Hepatocyte (in vitro differentiated cells): Measurements from ENCODE around the gene H2AZ1. TPM values are rescaled to one million over a fixed set of nuclear protein-coding genes. Genes with fewer than 3 reads are reported as not detected.
"Not testable (repeated sequence)": the region's sequence is repeated elsewhere in the genome, so short reads cannot be mapped to it uniquely, and the experiment has no call there.

Experiments used
- DNase-seq: peaks from one replicate; pipeline ENCODE4 v3.0.0-alpha.2; 2016; ENCODE audit warnings: low spot score
- H2AFZ ChIP-seq: fragments of 200-600 bp; sonication (generic); 2 replicates; pipeline ENCODE4 v1.6.0; 2016; ENCODE audit warnings: antibody characterized with exemption, mild to moderate bottlenecking
- H3K27ac ChIP-seq: fragments of 200-600 bp; sonication (generic); 2 replicates; pipeline ENCODE4 v1.5.1; 2016; ENCODE audit warnings: mild to moderate bottlenecking
- H3K27me3 ChIP-seq: fragments of 200-600 bp; sonication (generic); 2 replicates; pipeline ENCODE4 v1.6.1; 2016
- H3K36me3 ChIP-seq: fragments of 200-600 bp; sonication (generic); replicated peaks from 2 replicates; pipeline ENCODE4 v1.5.1; 2016; ENCODE audit warnings: low read depth; ENCODE audit not compliant: insufficient read depth
- H3K4me1 ChIP-seq: fragments of 200-600 bp; sonication (generic); 2 replicates; pipeline ENCODE4 v1.5.1; 2016; ENCODE audit warnings: mild to moderate bottlenecking, moderate library complexity; ENCODE audit not compliant: insufficient read depth
- H3K4me2 ChIP-seq: fragments of 200-600 bp; sonication (generic); 2 replicates; pipeline ENCODE4 v1.6.0; 2016
- H3K4me3 ChIP-seq: fragments of 200-600 bp; sonication (generic); 2 replicates; pipeline ENCODE4 v1.5.1; 2016; ENCODE audit warnings: mild to moderate bottlenecking
- H3K79me2 ChIP-seq: fragments of 200-600 bp; sonication (generic); 2 replicates; pipeline ENCODE4 v1.6.0; 2017; ENCODE audit warnings: mild to moderate bottlenecking
- H3K9me2 ChIP-seq: fragments of 200-600 bp; sonication (generic); replicated peaks from 2 replicates; pipeline ENCODE4 v1.6.0; 2017; ENCODE audit warnings: mild to moderate bottlenecking; ENCODE audit not compliant: insufficient read depth
- H3K9me3 ChIP-seq: fragments of 200-600 bp; sonication (generic); 2 replicates; pipeline ENCODE4 v1.5.1; 2016; ENCODE audit warnings: low read depth, mild to moderate bottlenecking
- H4K20me1 ChIP-seq: fragments of 200-600 bp; sonication (generic); 2 replicates; pipeline ENCODE4 v1.6.0; 2016; ENCODE audit warnings: mild to moderate bottlenecking; ENCODE audit not compliant: insufficient read depth, poor library complexity, severe bottlenecking
- EZH2 ChIP-seq: fragments of 200-600 bp; sonication (generic); IDR thresholded peaks from 2 replicates; pipeline ENCODE4 v1.6.1; 2016; ENCODE audit warnings: antibody characterized with exemption, mild to moderate bottlenecking, borderline replicate concordance
- EZH2phosphoT487 ChIP-seq: fragments of 200-600 bp; sonication (generic); IDR thresholded peaks from one replicate; pipeline ENCODE4 v1.6.1; 2018; ENCODE audit warnings: antibody characterized with exemption, mild to moderate bottlenecking, low read depth, moderate library complexity; ENCODE audit not compliant: unreplicated experiment, severe bottlenecking
- WGBS: methylation state at CpG from one replicate; pipeline ENCODE4 v1.1.6; 2016; ENCODE audit warnings: low lambda C conversion rate; ENCODE audit errors: missing lambda C conversion rate; 5-methylcytosine and 5-hydroxymethylcytosine counted together
- polyA plus RNA-seq: library from polyadenylated mRNA; unstranded; fragments of >200 nt; fragmentation: Nextera tagmentation; extraction: Ambion mirVana; gene quantifications from 2 replicates; pipeline ENCODE4 v1.2.1, GENCODE V29; 2016
- total RNA-seq: library from RNA; depleted of rRNA; stranded (reverse); fragments of >200 nt; gene quantifications from 2 replicates; pipeline ENCODE4 v1.2.3, GENCODE V29; 2014
- TF ChIP-seq, protein P1 (sequence below): fragments of 200-600 bp; sonication (generic); IDR thresholded peaks from 2 replicates; pipeline ENCODE4 v1.5.1; 2016; ENCODE audit warnings: antibody characterized with exemption, mild to moderate bottlenecking; ENCODE audit not compliant: poor library complexity

The H2AZ1 gene
- total and polyA plus RNA-seq, 2 experiments from 2014 or later, result 339 to 363 TPM

DNA sequence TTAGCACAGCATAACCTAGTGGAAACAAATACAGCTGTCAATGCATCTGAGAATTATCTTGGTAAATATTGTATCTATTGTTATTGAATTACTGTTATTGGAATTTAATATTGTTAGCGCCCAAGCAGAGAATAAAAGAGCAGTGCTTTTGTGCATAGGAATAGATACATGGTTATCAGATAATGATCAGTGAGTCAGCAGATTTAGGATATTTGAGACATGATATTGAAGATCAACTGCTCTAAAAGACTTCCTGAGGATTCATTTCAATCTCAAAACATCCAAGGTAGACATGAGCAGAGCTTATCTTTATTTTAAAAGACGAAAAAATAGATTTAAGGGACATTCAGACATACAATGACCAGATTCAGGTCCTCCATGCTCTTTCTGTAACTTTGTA lies 10.6 kb upstream of the H2AZ1 start:
- Histone ChIP-seq H3K36me3 (no peaks in the 10 kb centered on the region), H3K79me2 (no peaks in the 10 kb centered on the region), H3K9me2 (no peaks in the 10 kb centered on the region), H3K4me2 (no peak overlapping the region), H3K4me3 (no peak overlapping the region), H2AFZ (no peak overlapping the region), H4K20me1 (no peaks in the 10 kb centered on the region), H3K27me3 (no peaks in the 10 kb centered on the region), H3K4me1 (no peaks in the 10 kb centered on the region), H3K27ac (no peak overlapping the region), H3K9me3 (no peaks in the 10 kb centered on the region)
- WGBS, result 90% methylated on average over 2 of the region's 2 CpGs
- no peak for DNase-seq
- TF ChIP-seq EZH2 (no peak), EZH2phosphoT487 (no peak)
- TF ChIP-seq, protein P1, sequence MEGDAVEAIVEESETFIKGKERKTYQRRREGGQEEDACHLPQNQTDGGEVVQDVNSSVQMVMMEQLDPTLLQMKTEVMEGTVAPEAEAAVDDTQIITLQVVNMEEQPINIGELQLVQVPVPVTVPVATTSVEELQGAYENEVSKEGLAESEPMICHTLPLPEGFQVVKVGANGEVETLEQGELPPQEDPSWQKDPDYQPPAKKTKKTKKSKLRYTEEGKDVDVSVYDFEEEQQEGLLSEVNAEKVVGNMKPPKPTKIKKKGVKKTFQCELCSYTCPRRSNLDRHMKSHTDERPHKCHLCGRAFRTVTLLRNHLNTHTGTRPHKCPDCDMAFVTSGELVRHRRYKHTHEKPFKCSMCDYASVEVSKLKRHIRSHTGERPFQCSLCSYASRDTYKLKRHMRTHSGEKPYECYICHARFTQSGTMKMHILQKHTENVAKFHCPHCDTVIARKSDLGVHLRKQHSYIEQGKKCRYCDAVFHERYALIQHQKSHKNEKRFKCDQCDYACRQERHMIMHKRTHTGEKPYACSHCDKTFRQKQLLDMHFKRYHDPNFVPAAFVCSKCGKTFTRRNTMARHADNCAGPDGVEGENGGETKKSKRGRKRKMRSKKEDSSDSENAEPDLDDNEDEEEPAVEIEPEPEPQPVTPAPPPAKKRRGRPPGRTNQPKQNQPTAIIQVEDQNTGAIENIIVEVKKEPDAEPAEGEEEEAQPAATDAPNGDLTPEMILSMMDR, result no peak

DNA sequence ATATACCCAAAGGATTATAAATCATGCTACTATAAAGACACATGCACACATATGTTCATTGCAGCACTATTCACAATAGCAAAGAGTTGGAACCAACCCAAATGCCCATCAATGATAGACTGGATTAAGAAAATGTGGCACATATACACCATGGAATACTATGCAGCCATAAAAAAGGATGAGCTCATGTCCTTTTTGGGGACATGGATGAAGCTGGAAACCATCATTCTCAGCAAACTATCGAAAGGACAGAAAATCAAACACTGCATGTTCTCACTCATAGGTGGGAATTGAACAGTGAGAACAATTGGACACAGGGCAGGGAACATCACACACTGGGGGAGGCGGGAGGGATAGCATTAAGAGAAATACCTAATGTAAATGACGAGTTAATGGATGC lies 8.1 kb upstream of the H2AZ1 start:
- H3K36me3 ChIP-seq, DNase-seq, H3K27me3 ChIP-seq, H3K9me3 ChIP-seq, H2AFZ ChIP-seq, H3K4me2 ChIP-seq, H3K4me3 ChIP-seq, H3K9me2 ChIP-seq, H3K27ac ChIP-seq, H4K20me1 ChIP-seq, H3K79me2 ChIP-seq, H3K4me1 ChIP-seq: not testable (repeated sequence)
- 90% methylated on average over 3 of the region's 3 CpGs for WGBS

- Histone ChIP-seq H3K36me3 (no peaks in the 10 kb centered on the region), H3K4me2 (peak overlapping the region; percentile 81), H3K4me1 (peaks cover 22% of the 10 kb centered on the region), H3K27me3 (no peaks in the 10 kb centered on the region), H3K27ac (peak overlapping the region; percentile 74), H4K20me1 (no peaks in the 10 kb centered on the region), H3K9me3 (no peaks in the 10 kb centered on the region), H3K9me2 (no peaks in the 10 kb centered on the region), H3K4me3 (peak overlapping the region; percentile 53), H3K79me2 (peaks cover 24% of the 10 kb centered on the region), H2AFZ (peak overlapping the region; percentile 80)
- DNase-seq, result no peak
- WGBS, result 6% methylated on average over 7 of the region's 8 CpGs
- TF ChIP-seq EZH2phosphoT487 (no peak), EZH2 (no peak)
- TF ChIP-seq, protein P1, result no peak
Observed at GRCh38 chr4:99950913-99951254, 809 bp upstream of the H2AZ1 start.

DNA sequence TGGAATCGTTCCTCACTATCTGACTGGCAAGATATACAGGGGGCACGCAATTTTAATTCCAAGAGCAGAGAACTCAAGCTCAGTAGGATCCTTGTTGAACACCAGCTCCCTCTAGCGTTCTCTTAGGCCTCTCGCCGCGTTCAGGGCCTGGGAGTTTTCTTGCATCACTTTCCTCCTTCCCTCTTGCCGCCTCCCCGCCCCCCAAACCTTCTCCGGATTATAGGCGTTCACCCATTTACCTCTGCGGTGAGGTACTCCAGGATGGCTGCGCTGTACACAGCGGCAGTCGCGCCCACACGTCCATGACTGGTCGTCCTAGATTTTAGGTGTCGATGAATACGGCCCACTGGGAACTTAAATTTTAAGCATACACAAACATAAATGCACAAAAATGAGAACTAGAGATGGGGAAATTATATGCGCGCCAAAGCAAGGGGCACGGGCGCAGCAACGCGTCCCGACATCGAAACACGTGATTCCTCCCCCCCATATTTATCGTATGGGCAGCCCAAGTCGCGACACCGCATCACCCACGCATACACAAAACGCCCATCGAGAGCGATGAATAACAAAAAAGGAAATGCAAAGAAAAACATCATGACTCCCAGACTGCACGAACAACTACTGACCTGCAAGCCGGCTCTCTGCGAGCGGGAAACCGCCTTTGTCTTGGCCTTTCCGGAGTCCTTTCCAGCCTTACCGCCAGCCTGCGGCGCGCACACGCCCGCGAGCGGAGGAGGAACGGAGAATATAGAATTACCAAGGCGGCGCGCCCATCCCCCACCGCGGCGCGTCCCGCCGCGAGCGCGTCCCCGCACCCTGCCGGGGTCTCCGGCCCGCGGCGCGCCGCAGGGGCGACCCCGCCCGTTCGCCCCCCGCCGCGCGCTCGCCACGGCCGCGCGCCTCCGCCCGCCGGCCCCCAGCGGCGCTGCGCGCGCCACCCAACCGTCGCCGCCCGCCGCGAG lies 759 bp downstream of the H2AZ1 start:
- TF ChIP-seq, protein P1, result peak; percentile 88
- TF ChIP-seq EZH2, result no peak
- TF ChIP-seq EZH2phosphoT487, result no peak
- peaks cover 31% of the 10 kb centered on the region for H3K4me1 ChIP-seq
- peak overlapping the region; percentile 93 for H3K4me2 ChIP-seq
- WGBS, result under 1% methylated on average over 50 of the region's 98 CpGs
- peak overlapping the region; percentile 83 for H2AFZ ChIP-seq
- no peaks in the 10 kb centered on the region for H3K9me3 ChIP-seq
- H3K79me2 ChIP-seq, result peaks cover 40% of the 10 kb centered on the region
- H3K4me3 ChIP-seq, result peak overlapping the region; percentile 90
- H3K27ac ChIP-seq, result peak overlapping the region; percentile 99
- H4K20me1 ChIP-seq, result no peaks in the 10 kb centered on the region
- H3K9me2 ChIP-seq, result no peaks in the 10 kb centered on the region
- no peaks in the 10 kb centered on the region for H3K36me3 ChIP-seq
- DNase-seq, result peak; percentile 96
- no peaks in the 10 kb centered on the region for H3K27me3 ChIP-seq
